ENCODE results near the gene SLMAP.

DNA sequence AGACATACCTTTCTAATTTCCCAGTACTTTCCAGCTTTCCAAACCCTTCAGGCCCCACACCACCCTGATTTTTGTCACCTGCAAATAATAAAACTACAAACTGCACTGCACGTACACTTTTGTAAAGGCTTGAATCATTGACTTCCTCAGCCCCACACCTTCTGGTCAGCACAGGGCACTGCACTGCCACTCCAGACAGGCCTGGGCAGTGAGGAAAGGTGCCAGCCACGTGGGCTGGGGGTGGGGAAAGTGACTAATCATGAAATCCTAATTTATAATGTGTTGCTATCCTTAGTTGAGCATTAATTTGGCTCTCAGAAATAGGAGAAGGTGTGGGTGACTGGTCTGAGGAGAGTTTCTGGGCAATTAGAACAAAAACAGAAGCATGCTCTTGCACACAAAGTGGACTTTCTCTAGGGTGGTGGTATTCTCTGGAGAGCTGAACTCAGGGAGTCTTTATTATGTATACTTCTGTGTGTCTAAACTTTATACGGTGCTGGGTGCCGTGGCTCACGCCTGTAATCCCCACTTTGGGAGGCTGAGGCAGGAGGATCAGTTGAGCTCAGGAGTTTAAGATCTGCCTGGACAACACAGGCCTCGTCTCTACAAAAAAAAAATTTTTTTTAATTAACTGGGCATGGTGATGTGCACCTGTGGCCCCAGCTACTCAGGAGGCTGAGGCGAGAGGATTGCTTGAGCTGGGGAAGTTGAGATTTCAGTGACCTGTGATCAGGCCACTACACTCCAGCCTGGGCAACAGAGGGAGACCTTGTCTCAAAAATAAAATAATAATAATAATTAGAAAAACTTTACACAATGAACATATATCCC lies 193.9 kb downstream of the SLMAP start:
- TF ChIP-seq, protein P1, sequence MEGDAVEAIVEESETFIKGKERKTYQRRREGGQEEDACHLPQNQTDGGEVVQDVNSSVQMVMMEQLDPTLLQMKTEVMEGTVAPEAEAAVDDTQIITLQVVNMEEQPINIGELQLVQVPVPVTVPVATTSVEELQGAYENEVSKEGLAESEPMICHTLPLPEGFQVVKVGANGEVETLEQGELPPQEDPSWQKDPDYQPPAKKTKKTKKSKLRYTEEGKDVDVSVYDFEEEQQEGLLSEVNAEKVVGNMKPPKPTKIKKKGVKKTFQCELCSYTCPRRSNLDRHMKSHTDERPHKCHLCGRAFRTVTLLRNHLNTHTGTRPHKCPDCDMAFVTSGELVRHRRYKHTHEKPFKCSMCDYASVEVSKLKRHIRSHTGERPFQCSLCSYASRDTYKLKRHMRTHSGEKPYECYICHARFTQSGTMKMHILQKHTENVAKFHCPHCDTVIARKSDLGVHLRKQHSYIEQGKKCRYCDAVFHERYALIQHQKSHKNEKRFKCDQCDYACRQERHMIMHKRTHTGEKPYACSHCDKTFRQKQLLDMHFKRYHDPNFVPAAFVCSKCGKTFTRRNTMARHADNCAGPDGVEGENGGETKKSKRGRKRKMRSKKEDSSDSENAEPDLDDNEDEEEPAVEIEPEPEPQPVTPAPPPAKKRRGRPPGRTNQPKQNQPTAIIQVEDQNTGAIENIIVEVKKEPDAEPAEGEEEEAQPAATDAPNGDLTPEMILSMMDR (optimal IDR thresholded peaks at IDR 0.05 in 1 of 3, IDR thresholded peaks at IDR 0.05 in 1 of 3, conservative IDR thresholded peaks at IDR 0.05 in 1 of 3; ENCODE audit: extremely low read depth in 1 of 3, insufficient read depth in 2 of 3, low read length in 3 of 3) = peak in 2 of 3 experiments; percentile 35 to 54
- TF ChIP-seq EZH2 (IDR thresholded peaks at IDR 0.05; ENCODE audit: low read length) = no peak
